ENCODE results near the gene LMO7. TPM values are rescaled to one million over a fixed set of nuclear protein-coding genes. Genes with fewer than 3 reads are reported as not detected.

LMO7 gene
- 447 TPM for total RNA-seq
- long read RNA-seq, transcript LMO7-227 (1 exons, 2,039 nt): major isoform, 7 of 138 reads
- long read RNA-seq, partial matches to known transcripts: 104 of 138 reads
- long read RNA-seq, other reads (novel, unspliced or antisense): 26 of 138 reads

DNA sequence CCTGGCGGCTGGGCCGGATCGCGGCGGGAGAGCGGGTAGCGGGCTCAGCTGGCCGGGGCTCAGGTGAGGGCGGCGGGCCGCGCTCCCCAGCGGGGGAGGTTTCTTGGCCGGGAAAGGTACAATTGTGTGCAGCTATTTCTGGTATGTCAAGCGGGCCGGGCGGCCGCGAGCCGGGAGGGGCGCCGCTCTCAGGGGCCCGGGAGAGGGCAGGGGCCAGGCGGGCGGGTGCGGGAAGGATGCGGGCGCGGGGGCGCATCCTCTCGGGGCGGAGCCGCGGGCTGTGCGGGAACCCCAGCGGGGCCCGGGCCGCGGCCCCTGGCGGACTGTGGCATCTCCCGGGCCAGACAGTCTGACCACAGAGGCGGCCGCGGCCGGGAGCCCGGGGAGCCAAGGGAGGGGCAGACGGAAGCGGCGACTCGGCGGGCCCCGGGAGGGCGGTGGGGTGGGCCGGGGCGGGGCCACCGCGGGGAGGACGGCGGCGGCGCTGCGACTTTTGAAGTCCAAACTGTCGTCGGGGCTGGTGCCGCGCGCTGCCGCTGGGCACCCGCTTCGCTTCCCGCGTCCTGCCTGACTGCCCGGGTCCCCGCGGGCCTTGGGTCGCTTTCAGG lies at the start of gene LMO7:
TSS of gene LMO7 (plus strand) at position 503 of the 608 bp plus-strand sequence. CDS start 328 bp downstream, outside the sequence.
- peak; percentile 86 to 89 for ATAC-seq
- intact Hi-C loops (cut with DNase I): no loop called here
- Histone ChIP-seq H3K4me3 (peak within 1 kb of the TSS; percentile 87), H3K9me3 (no peaks in the 10 kb centered on the region), H3K27me3 (ENCODE audit: low read depth) (peaks cover 4% of the 10 kb centered on the region), H3K27ac (peak within 1 kb of the TSS; percentile 74), H3K36me3 (no peaks in the 10 kb centered on the region), H3K4me1 (peaks cover 17% of the 10 kb centered on the region)
- DNase-seq: peak; percentile 65
- no peak for TF ChIP-seq CTCF (IDR thresholded peaks at IDR 0.05)

DNA sequence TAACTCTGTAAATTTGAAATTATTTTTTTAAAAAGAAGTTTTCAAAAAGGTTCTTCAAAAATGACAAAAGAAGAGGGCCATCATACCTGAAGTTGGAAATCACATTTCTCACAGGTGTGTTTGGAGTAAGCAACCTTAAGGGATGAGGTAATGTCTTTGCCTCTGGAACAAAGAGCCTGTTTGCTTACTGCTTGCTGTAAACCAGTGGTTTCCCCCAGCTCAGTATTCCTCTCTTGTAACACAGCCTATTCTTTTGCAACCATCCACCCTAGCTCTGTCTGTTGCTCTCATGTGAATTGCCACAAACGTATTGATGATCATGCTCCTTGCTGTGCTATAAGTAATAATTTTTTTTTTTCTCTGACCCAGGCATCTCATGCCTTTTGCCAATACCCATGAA lies 48.5 kb upstream of the LMO7 start:
- Histone ChIP-seq H3K36me3 (peaks cover 4% of the 10 kb centered on the region), H3K9me3 (no peaks in the 10 kb centered on the region), H3K27me3 (ENCODE audit: low read depth) (no peaks in the 10 kb centered on the region), H3K4me3 (no peak overlapping the region), H3K4me1 (no peaks in the 10 kb centered on the region), H3K27ac (no peak overlapping the region)
- ATAC-seq (no peak), DNase-seq (no peak)
- no peak for TF ChIP-seq CTCF (IDR thresholded peaks at IDR 0.05)
- intact Hi-C loops (cut with DNase I): no loop called here

DNA sequence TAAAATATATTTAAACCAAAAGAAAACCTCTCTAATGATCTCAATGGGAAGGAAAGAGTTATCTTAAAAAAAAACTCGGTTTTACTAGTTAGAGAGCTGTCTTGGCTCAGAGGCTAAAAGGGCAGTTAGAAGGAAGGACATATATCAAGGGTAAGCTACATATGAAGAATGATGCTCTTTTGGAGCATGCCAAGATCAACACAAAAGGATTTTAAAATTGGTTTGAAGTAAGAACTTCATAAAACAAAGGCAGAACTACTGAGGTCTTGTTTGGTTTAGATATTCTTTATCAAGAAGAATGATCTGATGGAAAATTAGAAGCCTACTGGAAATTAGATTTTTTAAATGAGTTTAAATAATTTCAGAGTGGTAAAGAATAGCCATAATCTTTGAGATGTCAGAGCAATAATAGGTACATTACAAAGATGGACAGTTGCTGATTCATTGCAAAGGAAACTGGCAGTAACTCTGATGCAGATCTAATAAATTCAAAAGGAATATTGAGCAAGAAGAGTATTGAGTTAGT lies 39.4 kb upstream of the LMO7 start:
- intact Hi-C loops (cut with DNase I): no loop called here

GRCh38 chr13:75600371-75600770 lies 35.8 kb upstream of the LMO7 start:
- TF ChIP-seq CTCF (IDR thresholded peaks at IDR 0.05): no peak

More for the DNA sequence above, 39.4 kb upstream of the LMO7 start:
- Histone ChIP-seq H3K27me3 (ENCODE audit: low read depth) (no peaks in the 10 kb centered on the region), H3K4me1 (no peaks in the 10 kb centered on the region), H3K9me3 (no peaks in the 10 kb centered on the region), H3K27ac (no peak overlapping the region), H3K4me3 (no peak overlapping the region), H3K36me3 (peaks cover 6% of the 10 kb centered on the region)
- DNase-seq (no peak), ATAC-seq (no peak)
- TF ChIP-seq CTCF (IDR thresholded peaks at IDR 0.05): no peak

GRCh38 chr13:75603038-75603437 lies 33.1 kb upstream of the LMO7 start:
- Histone ChIP-seq H3K9me3 (no peaks in the 10 kb centered on the region), H3K27me3 (ENCODE audit: low read depth) (no peaks in the 10 kb centered on the region), H3K4me1 (no peaks in the 10 kb centered on the region), H3K4me3 (no peak overlapping the region), H3K27ac (no peak overlapping the region), H3K36me3 (peaks cover 25% of the 10 kb centered on the region)
- no peak for TF ChIP-seq CTCF (IDR thresholded peaks at IDR 0.05)
- no peak for ATAC-seq
- DNase-seq: no peak
- intact Hi-C loops (cut with DNase I): no loop called here

More at GRCh38 chr13:75600371-75600770, 35.8 kb upstream of the LMO7 start:
- no peaks in the 10 kb centered on the region for H3K27me3 ChIP-seq (ENCODE audit: low read depth)
- intact Hi-C loops (cut with DNase I): no loop called here
- H3K9me3 ChIP-seq: no peaks in the 10 kb centered on the region
- H3K4me1 ChIP-seq: no peaks in the 10 kb centered on the region
- H3K4me3 ChIP-seq: no peak overlapping the region
- H3K27ac ChIP-seq: no peak overlapping the region
- peaks cover 14% of the 10 kb centered on the region for H3K36me3 ChIP-seq
- ATAC-seq (no peak), DNase-seq (no peak)

All from lower lobe of right lung (tissue), 2 donors.